DOHH2 (cell line): Measurements from ENCODE around the gene KRTAP19-1.

ENCODE experiments used
- CTCF ChIP-seq: fragments of 200-600 bp; sonication (generic); IDR thresholded peaks from one replicate; pipeline ENCODE4 v1.5.1; 2014; ENCODE audit warnings: antibody characterized with exemption, mild to moderate bottlenecking, low read depth, low read length; ENCODE audit not compliant: poor library complexity, severe bottlenecking
- EZH2phosphoT487 ChIP-seq: fragments of 200-600 bp; sonication (generic); IDR thresholded peaks from 2 replicates; pipeline ENCODE4 v1.6.1; 2017; ENCODE audit warnings: borderline replicate concordance, mild to moderate bottlenecking, antibody characterized with exemption, low read length, moderate library complexity, mixed read lengths

GRCh38 chr21:30486180-30486579 is 6.0 kb upstream of the KRTAP19-1 start:
- TF ChIP-seq CTCF (no peak), EZH2phosphoT487 (no peak)
